GM23338 (cell line): ENCODE measurements around the gene AOPEP. TPM values are rescaled to one million over a fixed set of nuclear protein-coding genes. Genes with fewer than 3 reads are reported as not detected.

Experiments used
- ATAC-seq: fragments of 200-7000 bp; cut with Tn5 transposase; 3 replicates; pipeline ENCODE4 v1.9.1; 2020
- DNase-seq: peaks from one replicate; pipeline ENCODE4 v3.0.0-alpha.2; 2015; ENCODE audit warnings: low spot score
- H2AFZ ChIP-seq: fragments of 200-600 bp; sonication (generic); 2 replicates; pipeline ENCODE4 v1.8.0; 2016; ENCODE audit warnings: antibody characterized with exemption, mild to moderate bottlenecking, moderate library complexity
- H3F3A ChIP-seq: fragments of 200-600 bp; sonication (generic); replicated peaks from 2 replicates; pipeline ENCODE4 v1.8.0; 2017; ENCODE audit warnings: antibody characterized with exemption, mixed run types, low read depth
- H3K27ac ChIP-seq: fragments of 200-600 bp; sonication (generic); 2 replicates; pipeline ENCODE4 v1.6.1; 2016; ENCODE audit warnings: low read depth
- H3K27me3 ChIP-seq: fragments of 200-600 bp; sonication (generic); 2 replicates; pipeline ENCODE4 v1.8.0; 2016; ENCODE audit warnings: mild to moderate bottlenecking, mixed run types, moderate library complexity; ENCODE audit not compliant: insufficient read depth
- H3K36me3 ChIP-seq: fragments of 200-600 bp; sonication (generic); 2 replicates; pipeline ENCODE4 v1.8.0; 2016; ENCODE audit warnings: mild to moderate bottlenecking; ENCODE audit not compliant: insufficient read depth
- H3K4me1 ChIP-seq: fragments of 200-600 bp; sonication (generic); 2 replicates; pipeline ENCODE4 v1.8.0; 2016; ENCODE audit warnings: mild to moderate bottlenecking, moderate library complexity; ENCODE audit not compliant: insufficient read depth
- H3K4me2 ChIP-seq: fragments of 200-600 bp; sonication (generic); 2 replicates; pipeline ENCODE4 v1.7.1; 2017; ENCODE audit warnings: mixed run types
- H3K4me3 ChIP-seq: fragments of 200-600 bp; sonication (generic); 2 replicates; pipeline ENCODE4 v1.6.1; 2016; ENCODE audit warnings: mixed run types
- H3K79me2 ChIP-seq: fragments of 200-600 bp; sonication (generic); replicated peaks from 2 replicates; pipeline ENCODE4 v1.8.0; 2017; ENCODE audit warnings: mild to moderate bottlenecking; ENCODE audit not compliant: insufficient read depth
- H3K9me2 ChIP-seq: fragments of 200-600 bp; sonication (generic); 2 replicates; pipeline ENCODE4 v1.8.0; 2017; ENCODE audit not compliant: insufficient read depth
- H4K20me1 ChIP-seq: fragments of 200-600 bp; sonication (generic); replicated peaks from 2 replicates; pipeline ENCODE4 v1.8.0; 2017; ENCODE audit warnings: mild to moderate bottlenecking; ENCODE audit not compliant: insufficient read depth
- H3K27ac Mint-ChIP-seq: 2 replicates; pipeline ENCODE4 v1.8.0; 2020; ENCODE audit warnings: inconsistent platforms, mild to moderate bottlenecking, moderate library complexity, mixed read lengths
- H3K27me3 Mint-ChIP-seq: 3 replicates; pipeline ENCODE4 v1.8.0; 2022; ENCODE audit warnings: low read depth, mild to moderate bottlenecking, moderate library complexity, mixed read lengths, inconsistent platforms; ENCODE audit not compliant: insufficient read depth, poor library complexity
- H3K36me3 Mint-ChIP-seq: 3 replicates; pipeline ENCODE4 v1.8.0; 2021; ENCODE audit warnings: low read depth, mild to moderate bottlenecking, inconsistent platforms, moderate library complexity, mixed read lengths
- H3K4me1 Mint-ChIP-seq: 3 replicates; pipeline ENCODE4 v1.8.0; 2020; ENCODE audit warnings: mild to moderate bottlenecking, inconsistent platforms, mixed read lengths
- H3K4me3 Mint-ChIP-seq: 3 replicates; pipeline ENCODE4 v1.8.0; 2021; ENCODE audit warnings: moderate library complexity, mild to moderate bottlenecking, inconsistent platforms, mixed read lengths
- H3K9me3 Mint-ChIP-seq: 3 replicates; pipeline ENCODE4 v1.8.0; 2020; ENCODE audit warnings: moderate library complexity, mild to moderate bottlenecking, inconsistent platforms, mixed read lengths
- EZH2phosphoT487 ChIP-seq: fragments of 200-600 bp; sonication (generic); IDR thresholded peaks from one replicate; pipeline ENCODE4 v1.8.1; 2018; ENCODE audit warnings: antibody characterized with exemption; ENCODE audit not compliant: unreplicated experiment
- JUNB ChIP-seq: IDR thresholded peaks from one replicate; pipeline ENCODE4 v1.6.1; 2016; ENCODE audit warnings: antibody characterized with exemption; ENCODE audit not compliant: unreplicated experiment
- NANOG ChIP-seq: IDR thresholded peaks from 2 replicates; pipeline ENCODE4 v1.6.1; 2016; ENCODE audit warnings: antibody characterized with exemption, borderline replicate concordance
- POLR2AphosphoS5 ChIP-seq: IDR thresholded peaks from 2 replicates; pipeline ENCODE4 v1.6.1; 2016; ENCODE audit warnings: antibody characterized with exemption, low read depth
- polyA plus RNA-seq: library from polyadenylated mRNA; unstranded; fragments of >200 nt; fragmentation: Nextera tagmentation; extraction: Ambion mirVana; gene quantifications from 2 replicates; pipeline ENCODE4 v1.2.1, GENCODE V29; 2016
- total RNA-seq: library from RNA; depleted of rRNA; stranded (reverse); fragments of >200 nt; shearing (Covaris generic); gene quantifications from 2 replicates; pipeline ENCODE4 v1.2.3, GENCODE V29; 2014
- TF ChIP-seq, protein P1 (sequence below): IDR thresholded peaks from 2 replicates; pipeline ENCODE4 v1.6.1; 2016; ENCODE audit warnings: antibody characterized with exemption
- TF ChIP-seq, protein P2 (sequence below), 2 experiments: fragments of 200-600 bp in 1 of 2; sonication (generic) in 1 of 2; conservative IDR thresholded peaks; 2 replicates each; pipeline versions ENCODE4 v1.5.1 to v1.6.1; 2016 to 2017; ENCODE audit warnings: antibody characterized with exemption in 2 of 2, low read depth in 2 of 2, mild to moderate bottlenecking in 2 of 2, moderate library complexity in 1 of 2

The AOPEP gene
- total and polyA plus RNA-seq, 2 experiments from 2014 or later, result 7.0 to 16.5 TPM

DNA sequence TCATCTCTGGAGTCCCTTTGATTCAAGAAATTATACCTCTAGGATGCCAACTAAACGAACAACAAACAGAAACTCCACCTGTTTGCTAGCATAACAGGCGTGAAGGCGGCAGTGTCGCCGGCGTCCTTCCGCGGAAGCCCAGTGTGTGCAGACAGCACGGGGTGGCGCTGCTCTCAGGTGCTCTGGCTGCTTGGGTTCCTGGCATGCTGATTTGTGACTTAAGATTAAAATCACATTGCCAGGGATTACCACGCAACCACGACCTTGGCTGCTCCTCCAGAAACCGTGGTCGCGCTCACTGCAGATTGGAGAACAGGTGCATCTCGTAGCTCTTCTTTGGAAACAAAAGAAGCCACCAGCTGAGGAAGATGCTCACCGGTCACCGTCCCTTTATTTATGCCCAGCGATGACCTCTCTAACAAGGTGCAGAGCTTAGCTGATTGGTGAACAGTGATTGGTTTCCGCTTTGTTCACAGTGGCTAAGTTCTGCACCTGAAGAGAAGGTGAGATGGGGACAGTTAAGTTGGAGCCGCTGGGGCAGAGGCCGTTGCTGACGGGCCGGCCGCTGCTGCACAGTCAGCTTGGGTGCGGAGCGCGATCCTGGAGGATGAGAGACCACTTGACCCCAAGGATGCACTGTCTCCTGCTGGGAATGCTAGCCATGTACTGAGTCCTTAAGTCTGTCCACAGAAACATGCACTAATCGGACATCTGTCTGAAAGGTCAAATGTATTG, 358.7 kb downstream of the AOPEP start:
- DNase-seq (no peak), ATAC-seq (no peak)
- H3K4me1 ChIP-seq, result no peaks in the 10 kb centered on the region
- no peak overlapping the region for H3K4me3 ChIP-seq
- H3K4me2 ChIP-seq, result no peak overlapping the region
- H3K79me2 ChIP-seq, result no peaks in the 10 kb centered on the region
- peaks cover 4% of the 10 kb centered on the region; the same call in 2 of the 3 replicates for H3K36me3 Mint-ChIP-seq
- TF ChIP-seq, protein P1, sequence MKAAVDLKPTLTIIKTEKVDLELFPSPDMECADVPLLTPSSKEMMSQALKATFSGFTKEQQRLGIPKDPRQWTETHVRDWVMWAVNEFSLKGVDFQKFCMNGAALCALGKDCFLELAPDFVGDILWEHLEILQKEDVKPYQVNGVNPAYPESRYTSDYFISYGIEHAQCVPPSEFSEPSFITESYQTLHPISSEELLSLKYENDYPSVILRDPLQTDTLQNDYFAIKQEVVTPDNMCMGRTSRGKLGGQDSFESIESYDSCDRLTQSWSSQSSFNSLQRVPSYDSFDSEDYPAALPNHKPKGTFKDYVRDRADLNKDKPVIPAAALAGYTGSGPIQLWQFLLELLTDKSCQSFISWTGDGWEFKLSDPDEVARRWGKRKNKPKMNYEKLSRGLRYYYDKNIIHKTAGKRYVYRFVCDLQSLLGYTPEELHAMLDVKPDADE, result no peak
- TF ChIP-seq, protein P2, sequence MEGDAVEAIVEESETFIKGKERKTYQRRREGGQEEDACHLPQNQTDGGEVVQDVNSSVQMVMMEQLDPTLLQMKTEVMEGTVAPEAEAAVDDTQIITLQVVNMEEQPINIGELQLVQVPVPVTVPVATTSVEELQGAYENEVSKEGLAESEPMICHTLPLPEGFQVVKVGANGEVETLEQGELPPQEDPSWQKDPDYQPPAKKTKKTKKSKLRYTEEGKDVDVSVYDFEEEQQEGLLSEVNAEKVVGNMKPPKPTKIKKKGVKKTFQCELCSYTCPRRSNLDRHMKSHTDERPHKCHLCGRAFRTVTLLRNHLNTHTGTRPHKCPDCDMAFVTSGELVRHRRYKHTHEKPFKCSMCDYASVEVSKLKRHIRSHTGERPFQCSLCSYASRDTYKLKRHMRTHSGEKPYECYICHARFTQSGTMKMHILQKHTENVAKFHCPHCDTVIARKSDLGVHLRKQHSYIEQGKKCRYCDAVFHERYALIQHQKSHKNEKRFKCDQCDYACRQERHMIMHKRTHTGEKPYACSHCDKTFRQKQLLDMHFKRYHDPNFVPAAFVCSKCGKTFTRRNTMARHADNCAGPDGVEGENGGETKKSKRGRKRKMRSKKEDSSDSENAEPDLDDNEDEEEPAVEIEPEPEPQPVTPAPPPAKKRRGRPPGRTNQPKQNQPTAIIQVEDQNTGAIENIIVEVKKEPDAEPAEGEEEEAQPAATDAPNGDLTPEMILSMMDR (conservative IDR thresholded peaks at IDR 0.05; ENCODE audit: low read depth in 2 of 2), result 0 out of 4 replicates have a peak, but pooled peaks of 1 of the 2 experiments have one; percentile 3
- no peaks in the 10 kb centered on the region for H3K9me2 ChIP-seq
- no peak overlapping the region for H3K27ac Mint-ChIP-seq
- H3K27me3 ChIP-seq, result no peaks in the 10 kb centered on the region
- H3K27me3 Mint-ChIP-seq, result peaks cover 11% of the 10 kb centered on the region
- H3K4me3 Mint-ChIP-seq, result no peak overlapping the region
- no peaks in the 10 kb centered on the region for H3K9me3 Mint-ChIP-seq
- H4K20me1 ChIP-seq, result no peaks in the 10 kb centered on the region; the same call in 1 of the 2 replicates
- no peaks in the 10 kb centered on the region for H3K36me3 ChIP-seq
- H2AFZ ChIP-seq, result no peak overlapping the region
- no peak overlapping the region for H3K27ac ChIP-seq
- no peaks in the 10 kb centered on the region for H3F3A ChIP-seq
- H3K4me1 Mint-ChIP-seq, result peaks cover 9% of the 10 kb centered on the region

DNA sequence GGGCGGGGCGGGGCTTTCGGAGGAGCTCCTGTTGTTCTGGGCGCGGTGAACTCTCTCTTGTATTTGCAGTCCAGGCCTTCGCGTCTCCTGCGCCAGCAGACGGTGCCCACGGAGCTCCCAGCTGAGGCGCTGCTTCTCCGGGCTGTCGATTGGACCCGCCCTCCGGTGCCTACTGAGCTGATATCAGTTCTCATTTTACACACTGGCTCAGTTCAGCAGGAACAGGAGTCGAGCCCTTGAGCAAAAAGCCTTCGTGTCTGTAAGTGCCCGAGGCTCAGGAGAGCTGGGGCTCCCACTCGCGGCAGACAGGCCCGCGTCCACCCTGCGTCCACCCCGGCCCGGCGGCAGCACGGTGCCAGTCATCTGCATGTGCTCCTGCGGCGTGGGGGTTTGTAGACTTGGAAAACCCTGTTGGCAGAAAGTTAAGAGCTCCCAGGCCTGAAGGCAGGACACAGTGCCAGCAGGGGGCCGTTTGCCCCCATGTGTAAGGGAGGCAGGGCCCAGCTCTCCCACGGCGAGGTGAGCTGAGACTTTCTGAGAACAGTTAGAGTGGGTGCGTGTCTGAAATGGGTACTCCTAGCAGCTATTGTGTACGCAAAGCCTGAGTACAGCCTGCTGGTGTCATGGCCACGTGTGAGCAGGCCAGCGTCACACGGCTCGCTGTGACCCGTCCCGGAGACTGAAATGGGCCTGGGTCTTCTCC, 359.5 kb downstream of the AOPEP start:
- Mint-ChIP-seq H3K27ac (no peak overlapping the region), H3K4me1 (peaks cover 10% of the 10 kb centered on the region; the same call in 2 of the 3 replicates), H3K27me3 (peaks cover 11% of the 10 kb centered on the region), H3K9me3 (no peaks in the 10 kb centered on the region), H3K36me3 (peaks cover 4% of the 10 kb centered on the region; the same call in 2 of the 3 replicates), H3K4me3 (no peak overlapping the region)
- H4K20me1 ChIP-seq, result no peaks in the 10 kb centered on the region; the same call in 1 of the 2 replicates
- H3K27me3 ChIP-seq, result no peaks in the 10 kb centered on the region
- H2AFZ ChIP-seq, result no peak overlapping the region
- no peaks in the 10 kb centered on the region for H3K4me1 ChIP-seq
- no peak overlapping the region for H3K27ac ChIP-seq
- DNase-seq (no peak), ATAC-seq (no peak)
- no peaks in the 10 kb centered on the region for H3K79me2 ChIP-seq
- H3K36me3 ChIP-seq, result no peaks in the 10 kb centered on the region
- no peaks in the 10 kb centered on the region for H3F3A ChIP-seq
- H3K4me2 ChIP-seq, result no peak overlapping the region
- H3K4me3 ChIP-seq, result no peak overlapping the region
- TF ChIP-seq EZH2phosphoT487 (no peak), POLR2AphosphoS5 (no peak), NANOG (no peak), JUNB (no peak)
- H3K9me2 ChIP-seq, result no peaks in the 10 kb centered on the region
